Ascending aorta (tissue), 2 donors: ENCODE data around the gene KIAA0319L. TPM values are rescaled to one million over a fixed set of nuclear protein-coding genes. Genes with fewer than 3 reads are reported as not detected.
"Not testable (repeated sequence)": the region's sequence is repeated elsewhere in the genome, so short reads cannot be mapped to it uniquely, and the experiment has no call there.

Experiments
- DNase-seq, 2 donors: peaks; one replicate each; pipeline ENCODE4 v3.0.0-alpha.2; 2019; ENCODE audit warnings: low spot score in 2 of 2
- H3K27ac ChIP-seq, 2 donors: fragments of 200-600 bp; sonication (generic); one replicate each; pipeline ENCODE4 v1.5.1; 2016 to 2017; ENCODE audit warnings: mild to moderate bottlenecking in 1 of 2
- H3K27me3 ChIP-seq: fragments of 200-600 bp; sonication (generic); one replicate; pipeline ENCODE4 v1.5.1; 2017
- H3K36me3 ChIP-seq, 2 donors: fragments of 200-600 bp; sonication (generic); one replicate each; pipeline ENCODE4 v1.5.1; 2016
- H3K4me1 ChIP-seq, 2 donors: fragments of 200-600 bp; sonication (generic); one replicate each; pipeline ENCODE4 v1.5.1; 2016 to 2017; ENCODE audit warnings: mild to moderate bottlenecking in 1 of 2
- H3K4me3 ChIP-seq, 2 donors: fragments of 200-600 bp; sonication (generic); one replicate each; pipeline ENCODE4 v1.5.1; 2016 to 2017; ENCODE audit warnings: mild to moderate bottlenecking in 1 of 2
- H3K9me3 ChIP-seq, 2 donors: fragments of 200-600 bp; sonication (generic); one replicate each; pipeline ENCODE4 v1.5.1; 2016
- CTCF ChIP-seq, 3 experiments: fragments of 200-600 bp in 2 of 3; fragments of 450-650 bp in 1 of 3; sonication (generic) in 2 of 3; IDR thresholded peaks; one replicate each; pipeline ENCODE4 v1.5.1; 2016 to 2019; ENCODE audit warnings: antibody characterized with exemption in 3 of 3, mild to moderate bottlenecking in 1 of 3, moderate library complexity in 1 of 3
- intact Hi-C: fragments of 100-400 bp; cut with DNase I; formaldehyde crosslinking; loops from one replicate; pipeline ENCODE4 v1.15.1; 2023
- total RNA-seq: library from RNA; depleted of rRNA; stranded (reverse); fragments of >200 nt; gene quantifications from one replicate; pipeline ENCODE4 v1.1.0, GENCODE V29; 2016

The KIAA0319L gene
- total RNA-seq, 1 donor from 2014 or later = 44.9 TPM

- intact Hi-C loops = no loop called here
- TF ChIP-seq CTCF (IDR thresholded peaks at IDR 0.05) = no peak
- no peaks in the 10 kb centered on the region for H3K9me3 ChIP-seq
- H3K27ac ChIP-seq = no peak overlapping the region
- peaks cover 7 to 53% of the 10 kb centered on the region in 2 donors for H3K36me3 ChIP-seq
- H3K4me3 ChIP-seq = no peak overlapping the region
- no peaks in the 10 kb centered on the region for H3K4me1 ChIP-seq
- no peaks in the 10 kb centered on the region for H3K27me3 ChIP-seq
- DNase-seq = no peak
Observed at GRCh38 chr1:35470977-35471613, 86.1 kb downstream of the KIAA0319L start.

GRCh38 chr1:35466120-35466519, 91.1 kb downstream of the KIAA0319L start:
- DNase-seq = no peak
- no peaks in the 10 kb centered on the region for H3K9me3 ChIP-seq
- H3K27ac ChIP-seq = no peak overlapping the region
- no peak for TF ChIP-seq CTCF (IDR thresholded peaks at IDR 0.05)
- no peaks in the 10 kb centered on the region for H3K4me1 ChIP-seq
- intact Hi-C loops = no loop called here
- H3K4me3 ChIP-seq = no peak overlapping the region
- peaks cover 38 to 69% of the 10 kb centered on the region in 2 donors for H3K36me3 ChIP-seq
- H3K27me3 ChIP-seq = no peaks in the 10 kb centered on the region

GRCh38 chr1:35463749-35464148, 93.5 kb downstream of the KIAA0319L start:
- DNase-seq, H3K4me3 ChIP-seq, H3K27me3 ChIP-seq, H3K9me3 ChIP-seq, H3K27ac ChIP-seq, intact Hi-C loops, H3K4me1 ChIP-seq: not testable (repeated sequence)
- peaks cover 38 to 66% of the 10 kb centered on the region in 2 donors for H3K36me3 ChIP-seq

- Histone ChIP-seq H3K27me3 (no peaks in the 10 kb centered on the region), H3K4me3 (no peak overlapping the region), H3K36me3 (peaks cover 39 to 66% of the 10 kb centered on the region in 2 donors), H3K9me3 (no peaks in the 10 kb centered on the region), H3K27ac (no peak overlapping the region), H3K4me1 (no peaks in the 10 kb centered on the region)
- DNase-seq = no peak
- intact Hi-C loops = no loop called here
- TF ChIP-seq CTCF (IDR thresholded peaks at IDR 0.05) = no peak
Observed at GRCh38 chr1:35463232-35463631, 94.0 kb downstream of the KIAA0319L start.

- Histone ChIP-seq H3K4me1 (no peaks in the 10 kb centered on the region), H3K4me3 (no peak overlapping the region), H3K27ac (no peak overlapping the region), H3K27me3 (no peaks in the 10 kb centered on the region), H3K9me3 (no peaks in the 10 kb centered on the region), H3K36me3 (peaks cover 39 to 70% of the 10 kb centered on the region in 2 donors)
- intact Hi-C loops = no loop called here
- DNase-seq = no peak
- TF ChIP-seq CTCF (IDR thresholded peaks at IDR 0.05) = no peak
Observed at GRCh38 chr1:35461966-35462651, 95.1 kb downstream of the KIAA0319L start.

GRCh38 chr1:35460796-35461195, 96.4 kb downstream of the KIAA0319L start:
- H3K27ac ChIP-seq = no peak overlapping the region
- no peak for DNase-seq
- no peak for TF ChIP-seq CTCF (IDR thresholded peaks at IDR 0.05)
- no peaks in the 10 kb centered on the region for H3K27me3 ChIP-seq
- H3K4me1 ChIP-seq = no peaks in the 10 kb centered on the region
- no peak overlapping the region for H3K4me3 ChIP-seq
- intact Hi-C loops = no loop called here
- H3K36me3 ChIP-seq = peaks cover 32 to 61% of the 10 kb centered on the region in 2 donors
- H3K9me3 ChIP-seq = no peaks in the 10 kb centered on the region
